ENCODE data around the gene PEX6. TPM values are rescaled to one million over a fixed set of nuclear protein-coding genes. Genes with fewer than 3 reads are reported as not detected.

PEX6 gene
- total and polyA plus RNA-seq, 2 of the 13 experiments (the other 11 are each of a cell fraction or from before 2014, with no cell fraction given), result 5.1 to 6.7 TPM

DNA sequence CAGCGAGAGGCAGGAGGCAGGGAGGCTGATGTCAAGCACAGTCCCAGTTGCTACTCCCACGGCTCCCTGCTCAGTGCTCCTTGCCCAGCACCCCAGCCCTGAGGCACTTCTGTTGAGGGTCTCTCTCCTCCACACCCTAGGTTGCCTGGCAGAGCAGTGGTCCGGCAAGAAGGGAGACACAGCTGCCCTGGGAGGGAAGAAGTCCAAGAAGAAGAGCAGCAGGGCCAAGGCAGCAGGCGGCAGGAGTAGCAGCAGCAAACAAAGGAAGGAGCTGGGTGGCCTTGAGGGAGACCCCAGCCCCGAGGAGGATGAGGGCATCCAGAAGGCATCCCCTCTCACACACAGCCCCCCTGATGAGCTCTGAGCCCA is 40.6 kb downstream of the PEX6 start (continued):
- TF ChIP-seq, protein P1, sequence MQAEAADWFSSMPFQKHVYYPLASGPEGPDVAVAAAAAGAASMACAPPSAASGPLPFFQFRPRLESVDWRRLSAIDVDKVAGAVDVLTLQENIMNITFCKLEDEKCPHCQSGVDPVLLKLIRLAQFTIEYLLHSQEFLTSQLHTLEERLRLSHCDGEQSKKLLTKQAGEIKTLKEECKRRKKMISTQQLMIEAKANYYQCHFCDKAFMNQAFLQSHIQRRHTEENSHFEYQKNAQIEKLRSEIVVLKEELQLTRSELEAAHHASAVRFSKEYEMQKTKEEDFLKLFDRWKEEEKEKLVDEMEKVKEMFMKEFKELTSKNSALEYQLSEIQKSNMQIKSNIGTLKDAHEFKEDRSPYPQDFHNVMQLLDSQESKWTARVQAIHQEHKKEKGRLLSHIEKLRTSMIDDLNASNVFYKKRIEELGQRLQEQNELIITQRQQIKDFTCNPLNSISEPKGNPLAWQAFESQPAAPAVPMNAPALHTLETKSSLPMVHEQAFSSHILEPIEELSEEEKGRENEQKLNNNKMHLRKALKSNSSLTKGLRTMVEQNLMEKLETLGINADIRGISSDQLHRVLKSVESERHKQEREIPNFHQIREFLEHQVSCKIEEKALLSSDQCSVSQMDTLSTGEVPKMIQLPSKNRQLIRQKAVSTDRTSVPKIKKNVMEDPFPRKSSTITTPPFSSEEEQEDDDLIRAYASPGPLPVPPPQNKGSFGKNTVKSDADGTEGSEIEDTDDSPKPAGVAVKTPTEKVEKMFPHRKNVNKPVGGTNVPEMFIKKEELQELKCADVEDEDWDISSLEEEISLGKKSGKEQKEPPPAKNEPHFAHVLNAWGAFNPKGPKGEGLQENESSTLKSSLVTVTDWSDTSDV (CRISPR knock-in tag; IDR thresholded peaks at IDR 0.05), result no peak
- no peak for TF ChIP-seq KMT2B (CRISPR knock-in tag; IDR thresholded peaks at IDR 0.05)
- no peak for TF ChIP-seq RNF2 (conservative IDR thresholded peaks at IDR 0.05; ENCODE audit: low read depth)
- peak; percentile 23 for TF ChIP-seq RBM22 (optimal IDR thresholded peaks at IDR 0.05; ENCODE audit: low read length)
- no peak for TF ChIP-seq HNRNPL (IDR thresholded peaks at IDR 0.05; ENCODE audit: low read depth, low read length)
- TF ChIP-seq HNRNPUL1 (IDR thresholded peaks at IDR 0.05; ENCODE audit: low read depth, low read length), result no peak
- no peak for TF ChIP-seq ZFP36L2 (CRISPR knock-in tag; IDR thresholded peaks at IDR 0.05)
- TF ChIP-seq, protein P2, sequence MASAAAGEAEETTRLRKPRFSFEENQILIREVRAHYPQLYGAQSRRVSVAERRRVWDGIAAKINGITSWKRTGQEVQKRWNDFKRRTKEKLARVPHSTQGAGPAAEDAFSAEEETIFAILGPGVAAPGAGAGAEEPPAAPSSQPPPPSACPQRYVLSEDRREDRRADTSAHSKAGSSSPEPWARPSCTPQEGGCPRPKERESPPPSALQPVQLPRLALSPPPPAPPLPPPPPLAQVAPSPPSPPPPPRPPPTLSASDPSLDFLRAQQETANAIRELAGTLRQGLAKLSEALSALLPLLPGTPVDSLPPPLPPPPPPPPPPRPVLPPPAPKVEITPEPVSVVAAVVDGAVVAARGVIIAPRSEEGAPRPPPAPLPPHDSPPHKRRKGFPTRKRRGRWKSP (CRISPR knock-in tag; IDR thresholded peaks at IDR 0.05), result no peak
- no peak for TF ChIP-seq NR2C2 (CRISPR knock-in tag; IDR thresholded peaks at IDR 0.05; ENCODE audit: borderline replicate concordance)
- TF ChIP-seq CHD2 (IDR thresholded peaks at IDR 0.05; ENCODE audit: low read depth, low read length), result no peak
- TF ChIP-seq U2AF2 (IDR thresholded peaks at IDR 0.05; ENCODE audit: low read depth, low read length), result no peak
- TF ChIP-seq ZNF713 (CRISPR knock-in tag; IDR thresholded peaks at IDR 0.05), result no peak
- TF ChIP-seq, protein P3, sequence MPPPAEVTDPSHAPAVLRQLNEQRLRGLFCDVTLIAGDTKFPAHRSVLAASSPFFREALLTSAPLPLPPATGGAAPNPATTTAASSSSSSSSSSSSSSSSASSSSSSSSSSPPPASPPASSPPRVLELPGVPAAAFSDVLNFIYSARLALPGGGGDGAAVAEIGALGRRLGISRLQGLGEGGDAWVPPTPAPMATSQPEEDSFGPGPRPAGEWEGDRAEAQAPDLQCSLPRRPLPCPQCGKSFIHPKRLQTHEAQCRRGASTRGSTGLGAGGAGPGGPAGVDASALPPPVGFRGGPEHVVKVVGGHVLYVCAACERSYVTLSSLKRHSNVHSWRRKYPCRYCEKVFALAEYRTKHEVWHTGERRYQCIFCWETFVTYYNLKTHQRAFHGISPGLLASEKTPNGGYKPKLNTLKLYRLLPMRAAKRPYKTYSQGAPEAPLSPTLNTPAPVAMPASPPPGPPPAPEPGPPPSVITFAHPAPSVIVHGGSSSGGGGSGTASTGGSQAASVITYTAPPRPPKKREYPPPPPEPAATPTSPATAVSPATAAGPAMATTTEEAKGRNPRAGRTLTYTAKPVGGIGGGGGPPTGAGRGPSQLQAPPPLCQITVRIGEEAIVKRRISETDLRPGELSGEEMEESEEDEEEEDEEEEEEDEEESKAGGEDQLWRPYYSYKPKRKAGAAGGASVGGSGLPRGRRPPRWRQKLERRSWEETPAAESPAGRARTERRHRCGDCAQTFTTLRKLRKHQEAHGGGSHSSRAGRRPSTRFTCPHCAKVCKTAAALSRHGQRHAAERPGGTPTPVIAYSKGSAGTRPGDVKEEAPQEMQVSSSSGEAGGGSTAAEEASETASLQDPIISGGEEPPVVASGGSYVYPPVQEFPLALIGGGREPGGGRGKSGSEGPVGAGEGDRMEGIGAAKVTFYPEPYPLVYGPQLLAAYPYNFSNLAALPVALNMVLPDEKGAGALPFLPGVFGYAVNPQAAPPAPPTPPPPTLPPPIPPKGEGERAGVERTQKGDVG (CRISPR knock-in tag; IDR thresholded peaks at IDR 0.05; ENCODE audit: borderline replicate concordance), result no peak
- no peak for TF ChIP-seq ZBTB20 (CRISPR knock-in tag; IDR thresholded peaks at IDR 0.05; ENCODE audit: borderline replicate concordance, low read depth)
- TF ChIP-seq FLYWCH1 (CRISPR knock-in tag; IDR thresholded peaks at IDR 0.05), result no peak
- TF ChIP-seq HNF1B (CRISPR knock-in tag; IDR thresholded peaks at IDR 0.05), result no peak
- TF ChIP-seq TSC22D2 (CRISPR knock-in tag; IDR thresholded peaks at IDR 0.05; ENCODE audit: borderline replicate concordance), result no peak
- TF ChIP-seq NONO (IDR thresholded peaks at IDR 0.05), result no peak
- no peak for TF ChIP-seq NONO (CRISPR knock-in tag; conservative IDR thresholded peaks at IDR 0.05)
- TF ChIP-seq NKX3-1 (CRISPR knock-in tag; IDR thresholded peaks at IDR 0.05), result no peak
- TF ChIP-seq PCBP1 (IDR thresholded peaks at IDR 0.05; ENCODE audit: borderline replicate concordance, low read depth, low read length), result no peak
- no peak for TF ChIP-seq ZNF576 (CRISPR knock-in tag; IDR thresholded peaks at IDR 0.05)
- no peak for TF ChIP-seq ZNF326 (CRISPR knock-in tag; IDR thresholded peaks at IDR 0.05; ENCODE audit: borderline replicate concordance)

All from HepG2 (cell line).